Neural progenitor cell (in vitro differentiated cells): Measurements from ENCODE around the gene NEDD4L. TPM values are rescaled to one million over a fixed set of nuclear protein-coding genes. Genes with fewer than 3 reads are reported as not detected.

Experiments
- DNase-seq: peaks from one replicate; pipeline ENCODE4 v3.0.0-alpha.2; 2016; ENCODE audit warnings: low spot score
- H2AFZ ChIP-seq: fragments of 200-600 bp; sonication (generic); replicated peaks from 2 replicates; pipeline ENCODE4 v1.6.1; 2016; ENCODE audit warnings: antibody characterized with exemption
- H3F3A ChIP-seq: fragments of 200-600 bp; sonication (generic); 2 replicates; pipeline ENCODE4 v1.6.1; 2016; ENCODE audit warnings: antibody characterized with exemption, low read depth
- H3K27ac ChIP-seq: fragments of 200-600 bp; sonication (generic); 2 replicates; pipeline ENCODE4 v1.5.1; 2016; ENCODE audit warnings: mild to moderate bottlenecking
- H3K27me3 ChIP-seq: fragments of 200-600 bp; sonication (generic); 2 replicates; pipeline ENCODE4 v1.6.1; 2016; ENCODE audit warnings: mild to moderate bottlenecking, moderate library complexity
- H3K36me3 ChIP-seq: fragments of 200-600 bp; sonication (generic); 2 replicates; pipeline ENCODE4 v1.5.1; 2016
- H3K4me1 ChIP-seq: fragments of 200-600 bp; sonication (generic); 2 replicates; pipeline ENCODE4 v1.6.1; 2016; ENCODE audit warnings: mixed run types
- H3K4me2 ChIP-seq: fragments of 200-600 bp; sonication (generic); 2 replicates; pipeline ENCODE4 v1.6.1; 2016
- H3K4me3 ChIP-seq: fragments of 200-600 bp; sonication (generic); 2 replicates; pipeline ENCODE4 v1.5.1; 2016
- H3K79me2 ChIP-seq: fragments of 200-600 bp; sonication (generic); 2 replicates; pipeline ENCODE4 v1.6.1; 2016; ENCODE audit warnings: low read depth
- H3K9ac ChIP-seq: fragments of 200-600 bp; sonication (generic); 2 replicates; pipeline ENCODE4 v1.6.1; 2016
- H3K9me3 ChIP-seq: fragments of 200-600 bp; sonication (generic); 2 replicates; pipeline ENCODE4 v1.5.1; 2016; ENCODE audit warnings: low read depth
- H4K20me1 ChIP-seq: fragments of 200-600 bp; sonication (generic); 2 replicates; pipeline ENCODE4 v1.6.1; 2016; ENCODE audit warnings: low read depth
- H3K27ac Mint-ChIP-seq: 3 replicates; pipeline ENCODE4 v1.8.0; 2021; ENCODE audit warnings: mixed read lengths
- H3K27me3 Mint-ChIP-seq: 2 replicates; pipeline ENCODE4 v1.8.0; 2022; ENCODE audit warnings: low read depth, mild to moderate bottlenecking, inconsistent platforms, moderate library complexity, mixed read lengths; ENCODE audit not compliant: insufficient read depth
- H3K36me3 Mint-ChIP-seq: 3 replicates; pipeline ENCODE4 v1.8.0; 2021; ENCODE audit warnings: mixed read lengths
- H3K4me1 Mint-ChIP-seq: 3 replicates; pipeline ENCODE4 v1.8.0; 2021; ENCODE audit warnings: mixed read lengths
- H3K4me3 Mint-ChIP-seq: 3 replicates; pipeline ENCODE4 v1.8.0; 2021; ENCODE audit warnings: mild to moderate bottlenecking, moderate library complexity, mixed read lengths
- H3K9me3 Mint-ChIP-seq: 3 replicates; pipeline ENCODE4 v1.8.0; 2020; ENCODE audit warnings: mixed read lengths
- EZH2 ChIP-seq: fragments of 200-600 bp; sonication (generic); IDR thresholded peaks from 2 replicates; pipeline ENCODE4 v1.6.1; 2017; ENCODE audit warnings: antibody characterized with exemption, mild to moderate bottlenecking, moderate library complexity
- EZH2phosphoT487 ChIP-seq: fragments of 200-600 bp; sonication (generic); IDR thresholded peaks from 2 replicates; pipeline ENCODE4 v1.6.1; 2017; ENCODE audit warnings: antibody characterized with exemption
- total RNA-seq: library from RNA; depleted of rRNA; stranded (reverse); fragments of >200 nt; gene quantifications from 2 replicates; pipeline ENCODE4 v1.2.3, GENCODE V29; 2015; ENCODE audit warnings: low replicate concordance
- TF ChIP-seq, protein P1 (sequence below): fragments of 200-600 bp; sonication (generic); IDR thresholded peaks from 2 replicates; pipeline ENCODE4 v1.5.1; 2017; ENCODE audit warnings: antibody characterized with exemption, mild to moderate bottlenecking

NEDD4L gene
- total RNA-seq, 1 donor from 2014 or later: 55.5 TPM

DNA sequence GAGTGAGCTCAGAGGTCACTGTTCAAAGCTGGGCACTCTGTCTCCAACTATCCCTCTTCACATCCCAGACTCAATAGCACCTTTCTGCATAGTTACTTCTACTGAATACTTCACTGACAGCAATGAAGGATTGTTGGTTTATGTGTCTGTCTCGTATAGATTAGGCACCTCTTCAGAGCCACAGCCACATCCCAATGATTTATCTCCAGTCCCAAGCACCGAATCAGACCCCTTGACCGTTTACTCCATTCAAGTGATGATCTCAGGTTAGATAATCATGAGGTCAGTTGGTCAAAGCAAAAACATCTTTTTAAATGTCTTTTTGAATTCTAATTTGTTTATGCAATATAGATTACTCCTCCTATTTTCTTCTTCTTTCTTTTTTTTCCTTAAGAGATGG, 14.7 kb downstream of the NEDD4L start:
- H3K4me2 ChIP-seq: no peak overlapping the region
- H3K27ac ChIP-seq: no peak overlapping the region
- no peak for DNase-seq
- H3K4me1 ChIP-seq: peaks cover 17% of the 10 kb centered on the region
- H3K9me3 ChIP-seq: no peaks in the 10 kb centered on the region
- Mint-ChIP-seq H3K4me1 (peaks cover 8% of the 10 kb centered on the region), H3K9me3 (no peaks in the 10 kb centered on the region), H3K27ac (no peak overlapping the region), H3K27me3 (no peaks in the 10 kb centered on the region), H3K36me3 (peaks cover 9% of the 10 kb centered on the region), H3K4me3 (no peak overlapping the region)
- no peaks in the 10 kb centered on the region for H3K36me3 ChIP-seq
- peaks cover 43% of the 10 kb centered on the region for H4K20me1 ChIP-seq
- H3K4me3 ChIP-seq: no peak overlapping the region
- no peak overlapping the region for H3K9ac ChIP-seq
- H2AFZ ChIP-seq: no peak overlapping the region
- no peaks in the 10 kb centered on the region for H3F3A ChIP-seq
- TF ChIP-seq, protein P1, sequence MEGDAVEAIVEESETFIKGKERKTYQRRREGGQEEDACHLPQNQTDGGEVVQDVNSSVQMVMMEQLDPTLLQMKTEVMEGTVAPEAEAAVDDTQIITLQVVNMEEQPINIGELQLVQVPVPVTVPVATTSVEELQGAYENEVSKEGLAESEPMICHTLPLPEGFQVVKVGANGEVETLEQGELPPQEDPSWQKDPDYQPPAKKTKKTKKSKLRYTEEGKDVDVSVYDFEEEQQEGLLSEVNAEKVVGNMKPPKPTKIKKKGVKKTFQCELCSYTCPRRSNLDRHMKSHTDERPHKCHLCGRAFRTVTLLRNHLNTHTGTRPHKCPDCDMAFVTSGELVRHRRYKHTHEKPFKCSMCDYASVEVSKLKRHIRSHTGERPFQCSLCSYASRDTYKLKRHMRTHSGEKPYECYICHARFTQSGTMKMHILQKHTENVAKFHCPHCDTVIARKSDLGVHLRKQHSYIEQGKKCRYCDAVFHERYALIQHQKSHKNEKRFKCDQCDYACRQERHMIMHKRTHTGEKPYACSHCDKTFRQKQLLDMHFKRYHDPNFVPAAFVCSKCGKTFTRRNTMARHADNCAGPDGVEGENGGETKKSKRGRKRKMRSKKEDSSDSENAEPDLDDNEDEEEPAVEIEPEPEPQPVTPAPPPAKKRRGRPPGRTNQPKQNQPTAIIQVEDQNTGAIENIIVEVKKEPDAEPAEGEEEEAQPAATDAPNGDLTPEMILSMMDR: no peak
- TF ChIP-seq EZH2: no peak
- peaks cover 23% of the 10 kb centered on the region for H3K79me2 ChIP-seq
- H3K27me3 ChIP-seq: no peaks in the 10 kb centered on the region

DNA sequence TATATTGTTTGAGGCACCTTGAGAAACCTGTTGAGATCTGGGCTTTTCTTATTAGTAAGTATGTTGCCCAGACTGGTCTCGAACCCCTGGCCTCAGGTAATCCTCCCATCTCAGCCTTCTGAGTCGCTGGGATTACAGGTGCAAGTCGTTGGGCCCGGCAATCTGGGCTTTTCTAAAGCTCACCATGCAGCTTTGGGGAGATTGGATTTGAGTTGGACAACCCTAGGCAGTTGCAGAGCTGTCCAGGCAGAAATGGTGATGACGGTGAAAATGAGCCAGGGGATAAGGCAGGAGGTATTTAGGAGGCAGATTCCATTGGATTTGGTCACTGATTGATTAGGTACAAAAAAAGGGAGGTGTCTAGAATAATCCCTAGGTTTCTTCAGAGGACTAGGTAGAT, 16.2 kb downstream of the NEDD4L start:
- H3K4me3 ChIP-seq: no peak overlapping the region
- H3K4me2 ChIP-seq: no peak overlapping the region
- H3K9ac ChIP-seq: no peak overlapping the region
- peaks cover 7% of the 10 kb centered on the region for H3K36me3 Mint-ChIP-seq
- no peak overlapping the region for H3K27ac Mint-ChIP-seq
- no peaks in the 10 kb centered on the region for H3K27me3 ChIP-seq
- H3K36me3 ChIP-seq: no peaks in the 10 kb centered on the region
- H3K4me1 Mint-ChIP-seq: no peaks in the 10 kb centered on the region
- H3K27me3 Mint-ChIP-seq: peaks cover 2% of the 10 kb centered on the region
- no peak overlapping the region for H3K27ac ChIP-seq
- no peaks in the 10 kb centered on the region for H3K9me3 Mint-ChIP-seq
- no peaks in the 10 kb centered on the region for H3K9me3 ChIP-seq
- H4K20me1 ChIP-seq: peaks cover 33% of the 10 kb centered on the region
- no peaks in the 10 kb centered on the region for H3F3A ChIP-seq
- no peak for TF ChIP-seq EZH2phosphoT487
- TF ChIP-seq EZH2: no peak
- H3K4me1 ChIP-seq: peaks cover 6% of the 10 kb centered on the region
- H2AFZ ChIP-seq: no peak overlapping the region
- peaks cover 22% of the 10 kb centered on the region for H3K79me2 ChIP-seq
- no peak overlapping the region for H3K4me3 Mint-ChIP-seq
- no peak for DNase-seq

DNA sequence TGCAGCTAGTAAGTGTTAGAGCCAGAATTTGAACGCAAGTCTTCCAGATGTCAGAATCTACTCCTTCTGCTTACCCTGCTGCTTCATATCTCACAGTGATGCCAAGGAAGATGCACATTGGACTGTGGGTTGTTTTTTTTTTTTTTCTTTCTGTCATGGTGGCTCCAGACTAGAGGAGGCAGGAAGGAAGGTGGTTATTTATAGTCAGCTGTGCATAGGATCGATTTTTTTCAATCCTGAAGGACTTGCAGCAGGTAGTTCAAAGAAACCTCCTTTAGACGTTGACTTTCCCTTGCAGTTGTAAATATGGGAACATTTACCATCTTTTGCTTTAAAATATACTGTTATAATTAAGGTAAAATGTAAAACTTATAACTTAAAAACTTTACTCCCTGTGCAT, 17.3 kb downstream of the NEDD4L start:
- peaks cover 6% of the 10 kb centered on the region for H3K4me1 ChIP-seq
- peaks cover 2% of the 10 kb centered on the region for H3K27me3 Mint-ChIP-seq
- DNase-seq: no peak
- H2AFZ ChIP-seq: no peak overlapping the region
- no peak overlapping the region for H3K9ac ChIP-seq
- peaks cover 23% of the 10 kb centered on the region for H4K20me1 ChIP-seq
- no peaks in the 10 kb centered on the region for H3K4me1 Mint-ChIP-seq
- H3K27ac Mint-ChIP-seq: no peak overlapping the region
- H3K36me3 ChIP-seq: no peaks in the 10 kb centered on the region
- no peaks in the 10 kb centered on the region for H3F3A ChIP-seq
- H3K27me3 ChIP-seq: no peaks in the 10 kb centered on the region
- TF ChIP-seq EZH2phosphoT487: no peak
- TF ChIP-seq, protein P1: no peak
- TF ChIP-seq EZH2: no peak
- H3K4me3 ChIP-seq: no peak overlapping the region
- peaks cover 12% of the 10 kb centered on the region for H3K36me3 Mint-ChIP-seq
- no peak overlapping the region for H3K4me3 Mint-ChIP-seq
- H3K27ac ChIP-seq: no peak overlapping the region
- no peaks in the 10 kb centered on the region for H3K9me3 ChIP-seq
- no peaks in the 10 kb centered on the region for H3K9me3 Mint-ChIP-seq
- H3K79me2 ChIP-seq: peaks cover 21% of the 10 kb centered on the region
- H3K4me2 ChIP-seq: no peak overlapping the region

DNA sequence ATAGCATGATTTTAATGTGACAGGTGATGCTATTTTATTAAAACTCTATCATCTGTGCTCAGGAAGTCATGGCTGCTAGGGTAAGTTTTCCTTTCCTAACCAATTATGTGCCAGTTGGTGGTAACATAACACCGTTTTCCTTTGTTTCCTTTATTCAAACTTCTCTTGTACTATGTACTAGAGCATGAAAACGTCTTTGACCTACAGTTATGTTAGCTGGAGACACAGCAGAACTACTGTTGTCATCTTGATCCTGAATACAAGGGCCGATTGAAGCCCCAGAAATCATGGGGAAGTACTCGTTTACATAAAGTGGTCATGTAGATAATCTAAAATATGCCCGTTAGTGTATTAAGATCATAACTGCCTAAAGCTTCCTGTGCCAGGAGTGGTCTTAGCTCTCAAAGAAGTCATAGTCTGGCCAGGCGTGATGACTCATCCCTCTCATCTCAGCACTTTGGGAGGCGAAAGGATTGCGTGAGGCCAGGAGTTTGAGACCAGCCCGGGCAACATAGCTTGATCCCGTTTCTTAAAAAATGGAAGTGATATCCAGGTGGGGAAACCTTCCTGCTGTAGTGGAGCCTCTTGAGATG, 20.5 kb downstream of the NEDD4L start:
- H3K27me3 Mint-ChIP-seq: peaks cover 6% of the 10 kb centered on the region
- no peak overlapping the region for H3K4me3 Mint-ChIP-seq
- no peak overlapping the region for H3K4me2 ChIP-seq
- H3K9me3 Mint-ChIP-seq: no peaks in the 10 kb centered on the region
- no peak overlapping the region for H3K27ac ChIP-seq
- H4K20me1 ChIP-seq: peaks cover 25% of the 10 kb centered on the region
- no peak for DNase-seq
- no peaks in the 10 kb centered on the region for H3K36me3 ChIP-seq
- H3F3A ChIP-seq: peaks cover 3% of the 10 kb centered on the region
- peaks cover 5% of the 10 kb centered on the region for H3K4me1 ChIP-seq
- H3K9ac ChIP-seq: no peak overlapping the region
- peaks cover 14% of the 10 kb centered on the region for H3K36me3 Mint-ChIP-seq
- H3K27me3 ChIP-seq: no peaks in the 10 kb centered on the region
- peaks cover 8% of the 10 kb centered on the region for H3K4me1 Mint-ChIP-seq
- no peaks in the 10 kb centered on the region for H3K9me3 ChIP-seq
- no peak overlapping the region for H3K27ac Mint-ChIP-seq
- H3K79me2 ChIP-seq: peaks cover 31% of the 10 kb centered on the region
- no peak overlapping the region for H3K4me3 ChIP-seq
- no peak overlapping the region for H2AFZ ChIP-seq
- TF ChIP-seq EZH2phosphoT487: no peak
- TF ChIP-seq, protein P1: no peak
- TF ChIP-seq EZH2: no peak
